NCI-H510A (cell line): Measurements from ENCODE around the gene DAG1.
A peak's percentile ranks its signal among the peaks of the same experiment; 100 is the strongest.

Experiments
- DNase-seq: peaks from one replicate; lab custom pipeline; 2025; lab: John Stamatoyannopoulos, UW

The DAG1 gene

DNA sequence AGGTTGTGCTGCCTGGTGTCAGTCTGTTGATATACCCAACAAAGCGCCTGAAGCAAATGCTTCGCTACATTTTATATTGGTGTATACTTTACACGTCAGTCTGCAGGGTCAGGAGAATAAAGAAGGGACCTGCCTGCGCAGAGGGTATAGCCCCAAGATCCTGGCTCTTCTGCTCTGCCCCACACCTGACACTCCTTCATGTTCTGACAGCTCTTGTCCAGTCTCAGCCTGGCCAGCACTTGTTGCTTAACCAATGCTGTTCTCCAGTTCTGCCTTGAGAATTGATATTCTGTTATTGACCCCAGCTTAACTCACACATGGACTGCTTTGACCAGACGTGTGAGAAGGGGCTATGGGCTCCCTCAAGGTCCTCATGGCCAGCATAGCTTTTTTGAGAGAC lies 48.4 kb downstream of the DAG1 start:
- no peak for DNase-seq

- DNase-seq: no peak
Measured at GRCh38 chr3:49519296-49519695, 49.2 kb downstream of the DAG1 start.

DNA sequence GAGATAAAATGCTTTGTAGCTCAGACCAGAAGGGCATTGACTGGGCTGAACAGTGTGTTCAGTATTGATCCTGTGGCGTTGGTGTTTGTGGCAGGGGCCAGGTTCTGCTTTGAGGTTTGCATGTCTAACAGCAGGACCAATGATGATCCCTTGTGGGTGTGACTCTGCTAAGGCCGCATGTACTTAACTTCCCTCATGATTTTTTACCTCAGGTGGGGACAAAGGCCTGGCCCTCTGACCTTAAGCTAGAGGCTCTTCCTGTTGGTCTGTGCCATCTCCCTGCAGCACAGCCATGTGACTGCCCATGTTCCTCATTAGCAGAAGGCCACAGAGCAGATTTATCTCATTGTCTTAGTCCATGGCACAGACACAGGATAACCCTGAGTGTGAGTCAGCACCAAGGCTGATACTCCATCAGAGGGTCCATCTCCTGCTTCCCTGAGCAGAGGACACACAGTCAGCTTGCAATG lies 49.9 kb downstream of the DAG1 start:
- no peak for DNase-seq

DNA sequence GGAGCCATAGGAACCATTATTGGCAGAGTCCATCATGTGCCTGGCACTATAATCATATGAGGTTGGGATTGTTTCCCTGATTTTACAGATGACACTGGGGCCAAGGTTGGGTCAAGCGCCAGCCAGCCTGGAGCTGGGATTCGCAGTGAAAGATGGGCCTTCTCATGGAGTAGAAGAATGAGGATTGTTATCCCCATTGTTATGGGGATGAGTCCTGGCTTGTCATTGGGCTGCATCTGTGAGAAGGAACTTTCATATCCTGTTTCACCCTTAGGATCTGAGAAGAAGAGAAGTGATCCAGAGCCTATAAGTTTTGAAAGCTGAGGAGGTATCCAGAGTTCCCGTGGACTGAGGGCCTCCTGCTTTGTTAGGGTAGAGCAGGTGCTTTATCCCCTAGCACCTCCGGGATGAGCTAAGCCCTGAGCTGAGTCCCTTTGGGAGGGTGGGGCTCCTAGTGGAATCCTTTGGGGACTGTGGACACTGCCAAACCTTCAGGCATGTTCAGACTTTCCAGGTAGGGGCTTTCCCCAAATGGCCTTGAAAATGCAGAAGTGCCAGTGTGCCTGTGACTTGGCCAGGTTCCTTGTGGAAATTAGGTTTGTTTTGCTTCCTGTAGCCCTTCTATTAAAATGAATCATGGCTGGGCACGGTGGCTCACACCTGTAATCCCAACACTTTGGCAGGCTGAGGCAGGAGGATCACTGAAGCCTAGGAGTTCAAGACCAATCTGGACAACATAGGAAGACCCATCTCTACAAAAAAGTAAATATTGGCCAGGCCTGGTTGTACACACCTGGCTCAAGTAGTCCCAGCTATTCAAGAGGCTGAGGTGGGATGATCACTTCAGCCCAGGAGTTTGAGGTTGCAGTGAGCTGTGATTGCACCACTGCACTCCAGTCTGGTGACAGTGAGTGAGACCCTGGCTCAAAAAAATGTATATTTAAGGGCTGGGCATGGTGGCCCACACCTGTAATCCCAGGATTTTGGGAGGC lies 54.0 kb downstream of the DAG1 start:
- DNase-seq: no peak

GRCh38 chr3:49529567-49529966 lies 59.5 kb downstream of the DAG1 start:
- no peak for DNase-seq

DNA sequence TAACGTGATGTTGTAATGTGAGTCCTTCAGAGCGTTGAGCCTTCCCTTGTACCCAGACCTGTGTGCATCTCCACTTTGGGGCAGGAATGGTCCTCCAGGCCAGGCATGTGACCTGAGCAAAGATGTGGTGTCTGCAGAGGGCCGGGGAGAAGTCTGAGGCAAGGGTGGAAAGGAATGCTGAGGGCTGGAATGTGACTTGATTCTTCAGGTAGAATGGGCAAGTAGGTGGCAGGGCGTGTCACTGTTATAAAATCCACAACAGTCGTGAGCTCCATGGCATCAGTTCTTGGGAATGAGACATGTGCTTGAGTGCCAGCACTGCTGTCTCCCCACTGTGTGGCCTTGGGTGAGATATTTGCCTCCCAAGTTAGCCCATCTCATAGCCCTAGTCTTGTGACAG lies 60.2 kb downstream of the DAG1 start:
- DNase-seq: no peak

DNA sequence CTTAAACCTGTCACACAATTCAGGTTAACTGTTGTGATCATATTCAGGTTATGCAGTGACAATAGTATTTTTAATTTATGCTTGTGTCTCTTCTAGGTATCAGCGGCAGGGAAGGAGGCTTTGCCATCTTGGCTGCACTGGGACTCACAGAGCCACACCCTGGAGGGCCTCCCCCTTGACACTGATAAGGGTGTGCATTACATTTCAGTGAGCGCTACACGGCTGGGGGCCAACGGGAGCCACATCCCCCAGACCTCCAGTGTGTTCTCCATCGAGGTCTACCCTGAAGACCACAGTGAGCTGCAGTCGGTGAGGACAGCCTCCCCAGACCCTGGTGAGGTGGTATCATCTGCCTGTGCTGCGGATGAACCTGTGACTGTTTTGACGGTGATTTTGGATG lies 60.6 kb downstream of the DAG1 start:
- DNase-seq: no peak

GRCh38 chr3:49531218-49531617 lies 61.2 kb downstream of the DAG1 start:
- DNase-seq: no peak

- no peak for DNase-seq
Measured at GRCh38 chr3:49531715-49532114, 61.6 kb downstream of the DAG1 start.

DNA sequence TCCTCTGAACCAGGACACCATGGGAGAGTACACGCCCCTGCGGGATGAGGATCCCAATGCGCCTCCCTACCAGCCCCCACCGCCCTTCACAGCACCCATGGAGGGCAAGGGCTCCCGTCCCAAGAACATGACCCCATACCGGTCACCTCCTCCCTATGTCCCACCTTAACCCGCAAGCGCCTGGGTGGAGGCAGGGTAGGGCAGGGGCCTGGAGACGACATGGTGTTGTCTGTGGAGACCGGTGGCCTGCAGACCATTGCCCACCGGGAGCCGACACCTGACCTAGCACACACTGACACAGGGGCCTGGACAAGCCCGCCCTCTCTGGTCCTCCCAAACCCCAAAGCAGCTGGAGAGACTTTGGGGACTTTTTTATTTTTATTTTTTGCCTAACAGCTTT lies 63.0 kb downstream of the DAG1 start:
- DNase-seq: no peak

GRCh38 chr3:49533786-49534519 lies 63.9 kb downstream of the DAG1 start:
- DNase-seq: no peak

DNA sequence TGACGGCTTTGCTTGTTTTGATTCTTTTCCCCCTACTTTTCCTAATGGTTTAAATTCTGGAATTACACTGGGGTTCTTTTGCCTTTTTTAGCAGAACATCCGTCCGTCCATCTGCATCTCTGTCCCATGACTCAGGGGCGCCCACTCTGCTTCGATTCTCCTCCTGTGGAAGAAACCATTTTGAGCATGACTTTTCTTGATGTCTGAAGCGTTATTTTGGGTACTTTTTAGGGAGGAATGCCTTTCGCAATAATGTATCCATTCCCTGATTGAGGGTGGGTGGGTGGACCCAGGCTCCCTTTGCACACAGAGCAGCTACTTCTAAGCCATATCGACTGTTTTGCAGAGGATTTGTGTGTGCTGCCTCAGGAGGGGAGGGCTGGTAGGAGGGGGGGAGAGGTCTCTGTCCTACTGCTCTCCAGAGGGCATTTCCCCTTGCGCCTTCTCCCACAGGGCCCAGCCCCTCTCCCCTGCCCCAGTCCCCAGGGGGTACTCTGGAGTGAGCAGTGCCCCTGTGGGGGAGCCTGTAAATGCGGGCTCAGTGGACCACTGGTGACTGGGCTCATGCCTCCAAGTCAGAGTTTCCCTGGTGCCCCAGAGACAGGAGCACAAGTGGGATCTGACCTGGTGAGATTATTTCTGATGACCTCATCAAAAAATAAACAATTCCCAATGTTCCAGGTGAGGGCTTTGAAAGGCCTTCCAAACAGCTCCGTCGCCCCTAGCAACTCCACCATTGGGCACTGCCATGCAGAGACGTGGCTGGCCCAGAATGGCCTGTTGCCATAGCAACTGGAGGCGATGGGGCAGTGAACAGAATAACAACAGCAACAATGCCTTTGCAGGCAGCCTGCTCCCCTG lies 64.7 kb downstream of the DAG1 start:
- peak; percentile 9 for DNase-seq

DNA sequence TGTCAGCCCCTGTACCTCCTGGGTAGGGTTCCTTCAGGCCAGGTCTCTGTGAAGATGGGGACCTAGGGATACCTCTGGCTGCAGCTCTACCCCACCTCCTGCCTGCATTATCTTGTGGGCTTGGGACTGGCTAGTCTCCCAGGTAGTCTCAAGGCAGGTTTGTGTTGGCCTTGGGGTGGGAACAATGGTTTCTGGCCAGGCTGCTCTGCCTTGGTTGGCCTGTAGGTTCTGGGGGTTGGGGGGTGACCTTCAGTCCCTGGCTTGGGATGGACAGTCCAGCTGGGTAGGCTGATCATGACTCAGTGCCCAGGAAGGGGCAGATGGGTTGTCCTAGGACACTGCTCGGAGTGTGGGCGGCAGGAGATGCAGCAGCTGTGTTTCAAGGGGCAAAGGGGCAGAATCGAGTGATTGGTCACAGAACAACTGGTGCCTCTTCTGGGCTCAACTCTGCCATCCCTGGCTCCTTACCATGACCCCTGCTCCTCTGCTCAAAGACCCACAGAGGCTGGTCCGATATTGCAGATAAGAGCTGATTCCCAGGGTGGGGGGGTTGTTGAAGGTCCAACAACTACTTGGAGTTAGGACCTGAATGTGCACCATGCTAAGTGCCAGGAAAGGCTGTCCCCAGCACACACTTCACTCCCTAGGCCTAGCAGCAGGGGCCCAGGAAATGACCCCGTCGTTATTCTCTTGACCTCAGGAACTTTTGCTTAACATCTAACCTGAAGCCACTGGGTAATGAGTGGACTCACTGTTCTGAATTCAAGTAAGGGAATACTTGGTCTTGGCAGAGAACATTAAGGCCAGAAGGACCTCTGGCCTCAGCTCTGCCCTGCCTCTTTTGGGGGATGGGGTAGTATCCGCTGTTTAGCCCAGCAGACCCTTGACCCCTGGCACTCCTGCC lies 66.2 kb downstream of the DAG1 start:
- no peak for DNase-seq

DNA sequence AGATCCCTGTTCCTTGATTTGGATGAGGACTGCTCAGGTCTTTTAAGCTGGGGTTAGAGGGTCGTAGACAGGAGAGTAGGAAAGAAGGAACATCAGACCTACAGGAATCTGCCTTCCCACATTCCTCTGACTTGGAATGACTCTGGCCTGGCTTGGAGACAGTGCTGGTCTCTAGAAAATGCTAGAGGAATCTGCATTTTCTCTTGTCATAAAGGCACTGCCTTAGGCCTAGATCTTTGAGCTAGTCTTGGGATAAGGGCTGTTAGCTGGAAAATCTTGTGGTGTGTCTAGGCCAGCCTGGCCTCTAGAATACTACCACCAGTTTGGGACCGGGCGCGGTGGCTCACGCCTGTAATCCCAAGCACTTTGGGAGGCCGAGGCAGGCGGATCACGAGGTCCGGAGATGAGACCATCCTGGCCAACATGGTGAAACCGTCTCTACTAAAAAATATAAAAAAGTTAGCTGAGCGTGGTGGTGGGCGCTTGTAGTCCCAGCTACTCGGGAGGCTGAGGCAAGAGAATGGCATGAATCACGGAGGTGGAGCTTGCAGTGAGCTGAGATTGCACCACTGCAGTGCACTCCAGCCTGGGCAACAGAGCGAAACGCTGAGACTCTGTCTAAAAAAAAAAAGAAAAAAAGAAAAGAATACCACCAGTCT lies 66.9 kb downstream of the DAG1 start:
- DNase-seq: no peak

GRCh38 chr3:49539659-49540560 lies 69.8 kb downstream of the DAG1 start:
- DNase-seq: peak; percentile 80

GRCh38 chr3:49552087-49552486 lies 82.0 kb downstream of the DAG1 start:
- no peak for DNase-seq

GRCh38 chr3:49553324-49553691 lies 83.2 kb downstream of the DAG1 start:
- DNase-seq: no peak

GRCh38 chr3:49553692-49554632 lies 83.9 kb downstream of the DAG1 start, which contains the start of gene BSN:
BSN (plus strand) TSS chr3:49554477; CDS start chr3:49554603, 126 bp downstream.
- DNase-seq: peak; percentile 74
